ENCODE measurements around the gene TRAF2. TPM values are rescaled to one million over a fixed set of nuclear protein-coding genes. Genes with fewer than 3 reads are reported as not detected.
A peak's percentile ranks its signal among the peaks of the same experiment; 100 is the strongest.

The TRAF2 gene
- total and polyA plus RNA-seq, 2 of the 4 experiments (the other 2 are of a cell fraction): 6.6 to 12.0 TPM

GRCh38 chr9:136853596-136854112 is 32.7 kb upstream of the TRAF2 start:
- ChIA-PET CTCF (no interaction called here), POLR2A (ENCODE audit: unreplicated experiment) (interaction anchor here (0.5 kb wide), 1 partner anchor 112 kb away, joined by 3 read pairs; no protein-coding TSS in a partner anchor)
- in situ Hi-C loops (cut with MboI; ENCODE audit: low sequenced_read_pairs) (no loop called here), dilution Hi-C loops (cut with HindIII; ENCODE audit: low sequenced_read_pairs, unreplicated experiment) (no loop called here), intact Hi-C loops (cut with micrococcal nuclease) (no loop called here)
- no TSS peak for BruUV-seq (replicated peaks)
- Histone ChIP-seq H3K79me1 (ENCODE audit: low read depth in 1 of 2, low read length in 2 of 2) (peaks cover 9 to 18% of the 10 kb centered on the region in 2 experiments; a peak in 2 of 4 replicates), H3K9me3 (ENCODE audit: control insufficient read depth, insufficient read depth, low read length) (no peaks in the 10 kb centered on the region), H4K91ac (ENCODE audit: insufficient read depth, low read depth, low read length) (no peak overlapping the region), H2BK20ac (ENCODE audit: low read depth, low read length) (no peak overlapping the region), H2BK5ac (ENCODE audit: low read depth, low read length, poor library complexity, severe bottlenecking) (no peak overlapping the region), H3K18ac (ENCODE audit: low read depth, low read length) (no peak overlapping the region), H2AK9ac (replicated peaks; ENCODE audit: low read depth, low read length, poor library complexity) (peak overlapping the region; percentile 15), H3K27ac (ENCODE audit: insufficient read depth, low read length) (no peak overlapping the region), H3K4me1 (ENCODE audit: control insufficient read depth, insufficient read depth, low read length) (peaks cover 8% of the 10 kb centered on the region), H3K56ac (ENCODE audit: extremely low read depth, insufficient read depth, low read length) (no peak overlapping the region), H3K27me3 (ENCODE audit: control insufficient read depth, insufficient read depth, low read length) (no peaks in the 10 kb centered on the region), H2BK15ac (ENCODE audit: low read depth, low read length) (no peak overlapping the region), H3K9me1 (ENCODE audit: insufficient read depth, low read length) (no peaks in the 10 kb centered on the region), H4K20me1 (ENCODE audit: insufficient read depth, low read length) (peaks cover 12% of the 10 kb centered on the region), H3K14ac (replicated peaks; ENCODE audit: low read depth, low read length) (no peak overlapping the region), H3K4me2 (ENCODE audit: low read depth, low read length) (no peak overlapping the region), H3K4ac (ENCODE audit: low read depth, low read length) (no peak overlapping the region), H3K4me3 (ENCODE audit: insufficient read depth, low read depth, low read length) (no peak overlapping the region), H2BK120ac (ENCODE audit: low read depth, low read length) (no peak overlapping the region), H3K23ac (ENCODE audit: low read depth, low read length) (no peak overlapping the region), H3K9ac (ENCODE audit: low read depth, low read length) (no peak overlapping the region), H3K36me3 (ENCODE audit: control insufficient read depth, insufficient read depth, low read length) (peaks cover 15% of the 10 kb centered on the region; the same call in 1 of the 2 replicates), H2AFZ (replicated peaks; ENCODE audit: low read length, poor library complexity) (no peak overlapping the region), H4K5ac (ENCODE audit: low read depth, low read length) (no peak overlapping the region), H2AK5ac (ENCODE audit: low read depth, low read length) (no peak overlapping the region), H4K8ac (ENCODE audit: low read depth in 2 of 2, low read length in 2 of 2) (no peak overlapping the region)
- TF ChIP-seq POLR2A (IDR thresholded peaks at IDR 0.05; ENCODE audit: low read depth, low read length): no peak
- no peak for TF ChIP-seq CTCF (conservative IDR thresholded peaks at IDR 0.05; ENCODE audit: low read depth, low read length)
- no peak for TF ChIP-seq MAZ (IDR thresholded peaks at IDR 0.05; ENCODE audit: borderline replicate concordance, low read depth, low read length)
- TF ChIP-seq RCOR1 (IDR thresholded peaks at IDR 0.05; ENCODE audit: insufficient replicate concordance, low read length): no peak
- no peak for TF ChIP-seq MXI1 (IDR thresholded peaks at IDR 0.05; ENCODE audit: borderline replicate concordance, low read depth, low read length)
- WGBS, 2 experiments (ENCODE audit: extremely low coverage in 2 of 2, insufficient read length in 1 of 2): 96% methylated on average over 9 of the region's 18 CpGs; no CpG with 5 or more reads in 1 of the 2 experiments
- DNase-seq (no peak), ATAC-seq (ENCODE audit: low read depth) (no peak)
